Measurements from ENCODE around the gene CHST15. TPM values are rescaled to one million over a fixed set of nuclear protein-coding genes. Genes with fewer than 3 reads are reported as not detected.

CHST15 gene
- total and polyA plus RNA-seq, 3 donors from 2014 or later: 9.3 to 12.8 (median 11.5) TPM

DNA sequence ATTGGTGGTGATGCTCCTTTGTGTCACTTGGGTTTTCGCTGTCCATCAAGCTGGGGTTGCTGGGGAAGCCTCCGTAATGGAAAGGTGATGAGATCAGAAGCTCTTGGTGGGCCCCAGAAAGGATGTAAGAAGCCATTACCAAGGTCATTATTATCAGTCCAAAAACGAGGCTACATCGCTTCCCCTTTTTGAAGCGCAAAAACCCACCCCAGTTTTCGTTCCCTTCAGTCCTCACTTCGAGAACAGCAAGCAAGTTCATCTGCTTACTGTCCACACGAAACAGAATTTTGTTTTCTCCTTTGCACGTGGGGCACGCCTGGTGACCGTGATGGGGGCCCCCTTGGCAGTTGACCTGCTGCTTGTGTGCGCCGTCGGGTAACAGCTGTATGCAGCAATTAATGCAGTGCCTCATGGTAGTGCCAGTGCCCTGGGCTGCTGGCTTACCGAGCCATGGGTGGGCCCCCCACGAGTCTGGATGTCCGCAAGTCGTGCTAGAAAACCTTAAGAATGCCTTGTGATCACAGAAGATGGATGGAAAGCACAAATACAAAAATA, 47.5 kb downstream of the CHST15 start:
- no peak overlapping the region for H3K27ac ChIP-seq
- H3K4me3 ChIP-seq: no peak overlapping the region
- TF ChIP-seq, protein P1, sequence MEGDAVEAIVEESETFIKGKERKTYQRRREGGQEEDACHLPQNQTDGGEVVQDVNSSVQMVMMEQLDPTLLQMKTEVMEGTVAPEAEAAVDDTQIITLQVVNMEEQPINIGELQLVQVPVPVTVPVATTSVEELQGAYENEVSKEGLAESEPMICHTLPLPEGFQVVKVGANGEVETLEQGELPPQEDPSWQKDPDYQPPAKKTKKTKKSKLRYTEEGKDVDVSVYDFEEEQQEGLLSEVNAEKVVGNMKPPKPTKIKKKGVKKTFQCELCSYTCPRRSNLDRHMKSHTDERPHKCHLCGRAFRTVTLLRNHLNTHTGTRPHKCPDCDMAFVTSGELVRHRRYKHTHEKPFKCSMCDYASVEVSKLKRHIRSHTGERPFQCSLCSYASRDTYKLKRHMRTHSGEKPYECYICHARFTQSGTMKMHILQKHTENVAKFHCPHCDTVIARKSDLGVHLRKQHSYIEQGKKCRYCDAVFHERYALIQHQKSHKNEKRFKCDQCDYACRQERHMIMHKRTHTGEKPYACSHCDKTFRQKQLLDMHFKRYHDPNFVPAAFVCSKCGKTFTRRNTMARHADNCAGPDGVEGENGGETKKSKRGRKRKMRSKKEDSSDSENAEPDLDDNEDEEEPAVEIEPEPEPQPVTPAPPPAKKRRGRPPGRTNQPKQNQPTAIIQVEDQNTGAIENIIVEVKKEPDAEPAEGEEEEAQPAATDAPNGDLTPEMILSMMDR (IDR thresholded peaks at IDR 0.05): no peak
- TF ChIP-seq POLR2A (IDR thresholded peaks at IDR 0.05): no peak
- no peaks in the 10 kb centered on the region for H3K36me3 ChIP-seq (ENCODE audit: low read depth, missing control alignments)
- no peak for DNase-seq
- 90 to 92% methylated on average over 18 of the region's 18 CpGs for WGBS, 2 donors
- intact Hi-C loops (cut with DNase I; ENCODE audit: low total_unique reads): no loop called here
- no peaks in the 10 kb centered on the region for H3K27me3 ChIP-seq
- no peaks in the 10 kb centered on the region for H3K9me3 ChIP-seq
- H3K4me1 ChIP-seq: peaks cover 6% of the 10 kb centered on the region

DNA sequence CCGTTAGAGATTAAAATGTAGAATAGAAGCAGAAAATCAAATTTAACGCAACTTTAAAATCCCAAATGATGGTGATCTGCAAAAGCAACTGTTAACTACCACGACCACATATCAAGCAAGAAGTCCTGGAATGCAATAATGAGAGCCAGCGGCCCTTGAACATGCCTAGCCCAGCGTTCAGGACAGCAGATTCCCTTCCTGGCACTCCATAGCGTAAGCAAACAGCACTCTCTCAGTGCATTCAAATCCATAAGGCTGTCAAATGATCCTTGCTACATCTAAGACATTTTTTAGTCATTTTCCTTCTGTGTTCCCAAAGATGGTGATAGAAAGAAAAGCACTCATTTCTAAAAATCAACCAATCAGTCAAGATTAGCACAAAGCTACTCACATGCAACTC, 48.1 kb downstream of the CHST15 start:
- Histone ChIP-seq H3K27ac (no peak overlapping the region), H3K36me3 (ENCODE audit: low read depth, missing control alignments) (no peaks in the 10 kb centered on the region), H3K4me1 (peaks cover 6% of the 10 kb centered on the region), H3K9me3 (no peaks in the 10 kb centered on the region), H3K4me3 (no peak overlapping the region), H3K27me3 (no peaks in the 10 kb centered on the region)
- 57 to 65% methylated on average over 6 of the region's 6 CpGs for WGBS, 2 donors
- intact Hi-C loops (cut with DNase I; ENCODE audit: low total_unique reads): no loop called here
- no peak for TF ChIP-seq POLR2A (IDR thresholded peaks at IDR 0.05)
- TF ChIP-seq, protein P1 (IDR thresholded peaks at IDR 0.05): no peak
- DNase-seq: no peak

- H3K36me3 ChIP-seq (ENCODE audit: low read depth, missing control alignments): no peaks in the 10 kb centered on the region
- no peaks in the 10 kb centered on the region for H3K9me3 ChIP-seq
- peaks cover 6% of the 10 kb centered on the region for H3K4me1 ChIP-seq
- intact Hi-C loops (cut with DNase I; ENCODE audit: low total_unique reads): no loop called here
- no peak overlapping the region for H3K27ac ChIP-seq
- peak overlapping the region; percentile 41 to 55 for H3K4me3 ChIP-seq
- no peaks in the 10 kb centered on the region for H3K27me3 ChIP-seq
- DNase-seq: peak; percentile 72
- WGBS, 2 donors: 69 to 73% methylated on average over 40 of the region's 40 CpGs
- TF ChIP-seq, protein P1 (IDR thresholded peaks at IDR 0.05): no peak
- TF ChIP-seq POLR2A (IDR thresholded peaks at IDR 0.05): no peak
Measured at GRCh38 chr10:124044143-124044862, 49.1 kb downstream of the CHST15 start.

DNA sequence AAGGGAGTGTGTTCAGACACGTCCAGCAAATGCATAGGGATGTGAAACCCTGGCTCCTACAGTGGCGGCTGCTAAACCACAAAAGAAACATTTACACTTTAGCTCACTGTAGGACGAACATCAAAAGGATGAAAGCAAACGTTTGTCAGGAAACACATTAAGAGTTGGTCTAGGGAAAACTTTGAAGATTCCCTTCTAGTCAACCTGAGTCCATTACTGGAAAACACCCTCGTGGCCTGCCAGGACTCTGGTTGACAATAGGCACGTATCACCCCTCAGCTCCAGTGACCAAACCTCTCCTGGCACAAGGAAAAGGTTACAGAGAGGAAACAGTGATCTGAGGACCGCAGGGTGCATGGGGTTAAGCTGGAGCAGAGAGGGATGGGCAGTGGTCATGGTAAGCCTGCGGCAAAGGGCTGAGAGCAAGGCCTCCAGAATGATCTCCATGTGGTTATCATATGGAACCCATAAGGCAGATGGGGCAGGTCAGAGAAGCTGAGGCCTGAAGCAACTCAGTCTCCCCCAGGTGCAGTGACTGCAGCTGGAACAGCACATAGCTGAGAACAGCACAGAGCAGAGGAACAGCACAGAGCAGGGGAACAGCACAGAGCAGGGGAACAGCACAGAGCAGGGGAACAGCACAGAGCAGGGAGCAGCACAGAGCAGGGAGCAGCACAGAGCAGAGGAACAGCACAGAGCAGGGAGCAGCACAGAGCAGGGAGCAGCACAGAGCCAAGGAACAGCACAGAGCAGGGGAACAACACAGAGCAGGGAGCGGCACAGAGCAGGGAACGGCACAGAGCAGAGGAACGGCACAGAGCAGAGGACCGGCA, 49.9 kb downstream of the CHST15 start:
- no peaks in the 10 kb centered on the region for H3K36me3 ChIP-seq (ENCODE audit: low read depth, missing control alignments)
- TF ChIP-seq, protein P1 (IDR thresholded peaks at IDR 0.05): no peak
- no peak for TF ChIP-seq POLR2A (IDR thresholded peaks at IDR 0.05)

More for the DNA sequence above, 49.9 kb downstream of the CHST15 start:
- Histone ChIP-seq H3K9me3 (no peaks in the 10 kb centered on the region), H3K4me1 (peaks cover 6% of the 10 kb centered on the region), H3K27ac (no peak overlapping the region), H3K4me3 (peak overlapping the region; percentile 41 to 55), H3K27me3 (no peaks in the 10 kb centered on the region)
- WGBS, 2 donors: 42 to 54% methylated on average over 12 of the region's 12 CpGs
- intact Hi-C loops (cut with DNase I; ENCODE audit: low total_unique reads): no loop called here
- DNase-seq: no peak
